K562 (cell line): ENCODE measurements around the gene VSIG10L. TPM values are rescaled to one million over a fixed set of nuclear protein-coding genes. Genes with fewer than 3 reads are reported as not detected.

Experiments
- BCL6 ChIP-seq: fragments of 250-450 bp; sonication (Bioruptor Pico); IDR thresholded peaks from 2 replicates; pipeline ENCODE4 v1.4.0; 2020
- HDGF ChIP-seq: fragments of 450-650 bp; IDR thresholded peaks from 2 replicates; pipeline ENCODE4 v1.6.1; 2016
- PHB ChIP-seq: fragments of 250-450 bp; sonication (Bioruptor Pico); IDR thresholded peaks from 2 replicates; pipeline ENCODE4 v1.5.0; 2021
- RBM25 ChIP-seq: fragments of 200-400 bp; formaldehyde crosslinking; IDR thresholded peaks from 2 replicates; pipeline ENCODE4 v1.6.1; 2018; ENCODE audit warnings: low read length, low read depth, moderate library complexity; ENCODE audit not compliant: severe bottlenecking
- SMAD3 ChIP-seq: fragments of 450-650 bp; formaldehyde crosslinking; conservative IDR thresholded peaks from 2 replicates; pipeline ENCODE4 v1.4.0; 2020; ENCODE audit warnings: mild to moderate bottlenecking
- SMARCA5 ChIP-seq: fragments of 450-650 bp; IDR thresholded peaks from 2 replicates; pipeline ENCODE4 v1.6.1; 2016
- SMARCC2 ChIP-seq: fragments of 450-650 bp; IDR thresholded peaks from 2 replicates; pipeline ENCODE4 v1.6.1; 2017; ENCODE audit warnings: antibody characterized with exemption, moderate library complexity, mild to moderate bottlenecking, low read depth
- SMC3 ChIP-seq: conservative IDR thresholded peaks from 2 replicates; pipeline ENCODE4 v1.6.1; 2011; ENCODE audit warnings: low read depth, low read length, improper control_type of control experiment; ENCODE audit not compliant: insufficient read depth
- WHSC1 ChIP-seq: IDR thresholded peaks from one replicate; pipeline ENCODE4 v1.6.1; 2012; ENCODE audit warnings: low read length, control low read depth, inconsistent platforms
- ZFPM2 ChIP-seq: fragments of 250-450 bp; sonication (Bioruptor Pico); IDR thresholded peaks from 2 replicates; pipeline ENCODE4 v1.5.1; 2022; ENCODE audit warnings: mild to moderate bottlenecking
- ZNF324 ChIP-seq: fragments of 250-450 bp; sonication (Bioruptor Pico); IDR thresholded peaks from 2 replicates; pipeline ENCODE4 v1.4.0; 2020; ENCODE audit warnings: mild to moderate bottlenecking
- ZNF41 ChIP-seq: fragments of 250-450 bp; sonication (Bioruptor Pico); conservative IDR thresholded peaks from 2 replicates; pipeline ENCODE4 v1.4.0; 2020; ENCODE audit warnings: mild to moderate bottlenecking
- ZNF444 ChIP-seq: fragments of 250-450 bp; sonication (Bioruptor Pico); IDR thresholded peaks from 2 replicates; pipeline ENCODE4 v1.4.0; 2020; ENCODE audit warnings: mild to moderate bottlenecking, moderate library complexity
- ZNF79 ChIP-seq: fragments of 250-450 bp; sonication (Bioruptor Pico); IDR thresholded peaks from 2 replicates; pipeline ENCODE4 v1.4.0; 2020; ENCODE audit warnings: low read depth, mild to moderate bottlenecking, moderate library complexity
- polyA plus RNA-seq, 8 experiments: library from polyadenylated mRNA; depleted of rRNA in 4 of 8; stranded (reverse) in 5 of 8; unstranded in 3 of 8; fragments of >200 nt; fragmentation: Nextera tagmentation in 2 of 8; fragmentation: Illumina TruSeq in 1 of 8; extraction: Ambion mirVana in 2 of 8; extraction: Trizol in 1 of 8; gene quantifications; 2 replicates each; pipeline versions ENCODE4 v1.2.1 to v1.2.3, GENCODE V29; 2011 to 2014; ENCODE audit warnings: inconsistent platforms in 1 of 8, missing spikeins in 1 of 8
- total RNA-seq, 7 experiments: library from RNA; depleted of rRNA in 6 of 7; stranded (reverse); fragments of >200 nt in 6 of 7; fragmentation: Illumina TruSeq in 2 of 7; extraction: Trizol in 2 of 7; gene quantifications; 2 replicates each; pipeline versions ENCODE4 v1.2.1 to v1.2.3, GENCODE V29; 2011 to 2021; ENCODE audit warnings: low replicate concordance in 1 of 7
- TF ChIP-seq, protein P1 (sequence below), 2 experiments: fragments of 450-650 bp in 1 of 2; sonication (generic) in 1 of 2; formaldehyde crosslinking in 1 of 2; IDR thresholded peaks; 2 replicates each; pipeline versions ENCODE4 v1.7.1 to v1.9.0; 2016 to 2022; ENCODE audit warnings: inconsistent platforms in 1 of 2, mild to moderate bottlenecking in 1 of 2, missing genetic modification reagents in 1 of 2
- TF ChIP-seq, protein P2 (sequence below): fragments of 450-650 bp; conservative IDR thresholded peaks from 2 replicates; pipeline ENCODE4 v1.6.1; 2016; ENCODE audit warnings: missing genetic modification characterization, low read depth, mild to moderate bottlenecking, missing compliant biosample characterization, moderate library complexity
- TF ChIP-seq, protein P3 (sequence below): fragments of 250-450 bp; sonication (Bioruptor Pico); IDR thresholded peaks from 2 replicates; pipeline ENCODE4 v1.4.0; 2020
- TF ChIP-seq, protein P4 (sequence below): sonication (generic); formaldehyde crosslinking; IDR thresholded peaks from 2 replicates; pipeline ENCODE4 v1.8.0; 2022; ENCODE audit warnings: mild to moderate bottlenecking, missing genetic modification reagents

VSIG10L gene
- total and polyA plus RNA-seq, 9 of the 15 experiments (the other 6 are each of a cell fraction or from before 2014, with no cell fraction given): 1.1 to 7.6 (median 2.2) TPM

DNA sequence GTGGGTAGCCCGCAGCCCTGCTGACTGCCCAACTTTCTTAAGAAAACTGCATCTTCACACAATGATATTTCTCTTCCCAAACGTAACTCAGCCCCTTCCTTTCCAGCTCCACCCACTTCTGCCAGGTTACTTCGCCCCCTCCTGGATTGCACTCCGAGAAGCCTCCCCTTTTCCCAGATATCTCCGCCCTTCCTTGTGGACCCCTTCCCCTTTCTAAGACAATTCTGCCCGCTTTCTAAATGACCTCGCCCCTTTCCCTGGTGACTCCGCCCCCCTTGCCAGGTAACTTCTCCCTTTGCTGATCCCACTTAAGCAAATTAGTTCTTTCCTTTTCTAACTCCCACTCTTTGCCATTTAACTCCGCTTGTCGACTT is 2.6 kb downstream of the VSIG10L start (continued):
- TF ChIP-seq, protein P1, sequence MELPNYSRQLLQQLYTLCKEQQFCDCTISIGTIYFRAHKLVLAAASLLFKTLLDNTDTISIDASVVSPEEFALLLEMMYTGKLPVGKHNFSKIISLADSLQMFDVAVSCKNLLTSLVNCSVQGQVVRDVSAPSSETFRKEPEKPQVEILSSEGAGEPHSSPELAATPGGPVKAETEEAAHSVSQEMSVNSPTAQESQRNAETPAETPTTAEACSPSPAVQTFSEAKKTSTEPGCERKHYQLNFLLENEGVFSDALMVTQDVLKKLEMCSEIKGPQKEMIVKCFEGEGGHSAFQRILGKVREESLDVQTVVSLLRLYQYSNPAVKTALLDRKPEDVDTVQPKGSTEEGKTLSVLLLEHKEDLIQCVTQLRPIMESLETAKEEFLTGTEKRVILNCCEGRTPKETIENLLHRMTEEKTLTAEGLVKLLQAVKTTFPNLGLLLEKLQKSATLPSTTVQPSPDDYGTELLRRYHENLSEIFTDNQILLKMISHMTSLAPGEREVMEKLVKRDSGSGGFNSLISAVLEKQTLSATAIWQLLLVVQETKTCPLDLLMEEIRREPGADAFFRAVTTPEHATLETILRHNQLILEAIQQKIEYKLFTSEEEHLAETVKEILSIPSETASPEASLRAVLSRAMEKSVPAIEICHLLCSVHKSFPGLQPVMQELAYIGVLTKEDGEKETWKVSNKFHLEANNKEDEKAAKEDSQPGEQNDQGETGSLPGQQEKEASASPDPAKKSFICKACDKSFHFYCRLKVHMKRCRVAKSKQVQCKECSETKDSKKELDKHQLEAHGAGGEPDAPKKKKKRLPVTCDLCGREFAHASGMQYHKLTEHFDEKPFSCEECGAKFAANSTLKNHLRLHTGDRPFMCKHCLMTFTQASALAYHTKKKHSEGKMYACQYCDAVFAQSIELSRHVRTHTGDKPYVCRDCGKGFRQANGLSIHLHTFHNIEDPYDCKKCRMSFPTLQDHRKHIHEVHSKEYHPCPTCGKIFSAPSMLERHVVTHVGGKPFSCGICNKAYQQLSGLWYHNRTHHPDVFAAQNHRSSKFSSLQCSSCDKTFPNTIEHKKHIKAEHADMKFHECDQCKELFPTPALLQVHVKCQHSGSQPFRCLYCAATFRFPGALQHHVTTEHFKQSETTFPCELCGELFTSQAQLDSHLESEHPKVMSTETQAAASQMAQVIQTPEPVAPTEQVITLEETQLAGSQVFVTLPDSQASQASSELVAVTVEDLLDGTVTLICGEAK (IDR thresholded peaks at IDR 0.05): peak; percentile 51; the same call in 1 of the 2 replicates
- TF ChIP-seq, protein P1 (CRISPR knock-in tag; IDR thresholded peaks at IDR 0.05): no peak
- TF ChIP-seq SMARCA5 (peak; percentile 91), SMAD3 (CRISPR knock-in tag) (no peak), PHB (CRISPR knock-in tag) (no peak), ZNF41 (no peak), WHSC1 (no peak), ZFPM2 (CRISPR knock-in tag) (no peak), ZNF79 (CRISPR knock-in tag) (no peak), SMARCC2 (no peak), ZNF444 (CRISPR knock-in tag) (no peak), BCL6 (CRISPR knock-in tag) (no peak), SMC3 (no peak), ZNF324 (CRISPR knock-in tag) (no peak), HDGF (peak; percentile 92), RBM25 (no peak)
- TF ChIP-seq, protein P2, sequence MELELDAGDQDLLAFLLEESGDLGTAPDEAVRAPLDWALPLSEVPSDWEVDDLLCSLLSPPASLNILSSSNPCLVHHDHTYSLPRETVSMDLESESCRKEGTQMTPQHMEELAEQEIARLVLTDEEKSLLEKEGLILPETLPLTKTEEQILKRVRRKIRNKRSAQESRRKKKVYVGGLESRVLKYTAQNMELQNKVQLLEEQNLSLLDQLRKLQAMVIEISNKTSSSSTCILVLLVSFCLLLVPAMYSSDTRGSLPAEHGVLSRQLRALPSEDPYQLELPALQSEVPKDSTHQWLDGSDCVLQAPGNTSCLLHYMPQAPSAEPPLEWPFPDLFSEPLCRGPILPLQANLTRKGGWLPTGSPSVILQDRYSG (tag): no peak
- TF ChIP-seq, protein P3, sequence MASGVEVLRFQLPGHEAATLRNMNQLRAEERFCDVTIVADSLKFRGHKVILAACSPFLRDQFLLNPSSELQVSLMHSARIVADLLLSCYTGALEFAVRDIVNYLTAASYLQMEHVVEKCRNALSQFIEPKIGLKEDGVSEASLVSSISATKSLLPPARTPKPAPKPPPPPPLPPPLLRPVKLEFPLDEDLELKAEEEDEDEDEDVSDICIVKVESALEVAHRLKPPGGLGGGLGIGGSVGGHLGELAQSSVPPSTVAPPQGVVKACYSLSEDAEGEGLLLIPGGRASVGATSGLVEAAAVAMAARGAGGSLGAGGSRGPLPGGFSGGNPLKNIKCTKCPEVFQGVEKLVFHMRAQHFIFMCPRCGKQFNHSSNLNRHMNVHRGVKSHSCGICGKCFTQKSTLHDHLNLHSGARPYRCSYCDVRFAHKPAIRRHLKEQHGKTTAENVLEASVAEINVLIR (CRISPR knock-in tag): no peak
- TF ChIP-seq, protein P4, sequence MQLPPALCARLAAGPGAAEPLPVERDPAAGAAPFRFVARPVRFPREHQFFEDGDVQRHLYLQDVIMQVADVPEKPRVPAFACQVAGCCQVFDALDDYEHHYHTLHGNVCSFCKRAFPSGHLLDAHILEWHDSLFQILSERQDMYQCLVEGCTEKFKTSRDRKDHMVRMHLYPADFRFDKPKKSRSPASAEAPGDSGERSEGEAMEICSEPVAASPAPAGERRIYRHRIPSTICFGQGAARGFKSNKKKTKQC: no peak
